Subcutaneous abdominal adipose tissue (tissue), 5 donors: Measurements from ENCODE around the gene UBE2M.
"Not testable (repeated sequence)": the region's sequence is repeated elsewhere in the genome, so short reads cannot be mapped to it uniquely, and the experiment has no call there.

ENCODE experiments used
- H3K27ac ChIP-seq: one replicate; pipeline ENCODE4 v1.7.0; 2013; ENCODE audit warnings: low read depth, mild to moderate bottlenecking, inconsistent platforms, low read length, moderate library complexity
- H3K27me3 ChIP-seq, 5 donors: one replicate each; pipeline ENCODE4 v1.7.0; 2013; ENCODE audit warnings: low read length in 5 of 5, inconsistent platforms in 1 of 5; ENCODE audit not compliant: control insufficient read depth in 5 of 5, insufficient read depth in 4 of 5
- H3K36me3 ChIP-seq, 5 donors: one replicate each; pipeline ENCODE4 v1.7.0; 2013; ENCODE audit warnings: low read length in 5 of 5; ENCODE audit not compliant: control insufficient read depth in 5 of 5, insufficient read depth in 5 of 5
- H3K4me1 ChIP-seq, 5 donors: one replicate each; pipeline ENCODE4 v1.7.0; 2013; ENCODE audit warnings: low read length in 5 of 5, mild to moderate bottlenecking in 3 of 5, moderate library complexity in 1 of 5; ENCODE audit not compliant: control insufficient read depth in 5 of 5, insufficient read depth in 5 of 5
- H3K4me3 ChIP-seq, 5 donors: one replicate each; pipeline ENCODE4 v1.7.0; 2013; ENCODE audit warnings: low read length in 5 of 5, low read depth in 1 of 5
- H3K9ac ChIP-seq, 5 donors: one replicate each; pipeline ENCODE4 v1.7.0; 2013; ENCODE audit warnings: low read length in 5 of 5, mild to moderate bottlenecking in 4 of 5, moderate library complexity in 3 of 5
- H3K9me3 ChIP-seq, 5 donors: one replicate each; pipeline ENCODE4 v1.7.0; 2013; ENCODE audit warnings: low read length in 5 of 5; ENCODE audit not compliant: control insufficient read depth in 5 of 5
- donor health status: healthy.
- donor health status: healthy.
- donor health status: healthy.
- donor health status: healthy.
- donor health status: healthy.

Gene UBE2M

DNA sequence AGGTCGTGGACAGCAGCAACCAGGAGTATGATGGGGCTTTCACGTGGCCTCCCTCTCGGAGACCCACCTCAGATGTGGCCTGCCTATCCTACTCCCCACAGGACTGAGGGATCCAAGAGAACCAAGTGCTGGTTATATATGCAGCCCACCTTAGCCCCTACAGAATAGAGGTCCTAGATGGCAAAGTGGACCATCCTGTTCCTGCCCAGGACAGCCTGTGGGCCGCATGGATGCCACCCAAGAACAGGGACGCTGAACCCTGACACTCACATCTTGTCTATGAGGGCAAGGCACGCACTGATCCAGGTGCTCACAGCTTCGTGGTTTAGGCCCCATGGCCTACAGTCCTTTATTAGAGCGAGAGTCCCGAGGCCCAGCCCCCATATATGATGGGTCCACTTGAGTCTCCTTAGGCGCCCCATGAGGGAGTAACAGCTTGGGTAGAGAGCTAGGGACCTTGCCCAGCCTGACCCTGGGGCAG lies 45.2 kb downstream of the UBE2M start:
- peak overlapping the region in 3 of 5 donors; percentile 12 to 76 (median 15) for H3K9ac ChIP-seq

DNA sequence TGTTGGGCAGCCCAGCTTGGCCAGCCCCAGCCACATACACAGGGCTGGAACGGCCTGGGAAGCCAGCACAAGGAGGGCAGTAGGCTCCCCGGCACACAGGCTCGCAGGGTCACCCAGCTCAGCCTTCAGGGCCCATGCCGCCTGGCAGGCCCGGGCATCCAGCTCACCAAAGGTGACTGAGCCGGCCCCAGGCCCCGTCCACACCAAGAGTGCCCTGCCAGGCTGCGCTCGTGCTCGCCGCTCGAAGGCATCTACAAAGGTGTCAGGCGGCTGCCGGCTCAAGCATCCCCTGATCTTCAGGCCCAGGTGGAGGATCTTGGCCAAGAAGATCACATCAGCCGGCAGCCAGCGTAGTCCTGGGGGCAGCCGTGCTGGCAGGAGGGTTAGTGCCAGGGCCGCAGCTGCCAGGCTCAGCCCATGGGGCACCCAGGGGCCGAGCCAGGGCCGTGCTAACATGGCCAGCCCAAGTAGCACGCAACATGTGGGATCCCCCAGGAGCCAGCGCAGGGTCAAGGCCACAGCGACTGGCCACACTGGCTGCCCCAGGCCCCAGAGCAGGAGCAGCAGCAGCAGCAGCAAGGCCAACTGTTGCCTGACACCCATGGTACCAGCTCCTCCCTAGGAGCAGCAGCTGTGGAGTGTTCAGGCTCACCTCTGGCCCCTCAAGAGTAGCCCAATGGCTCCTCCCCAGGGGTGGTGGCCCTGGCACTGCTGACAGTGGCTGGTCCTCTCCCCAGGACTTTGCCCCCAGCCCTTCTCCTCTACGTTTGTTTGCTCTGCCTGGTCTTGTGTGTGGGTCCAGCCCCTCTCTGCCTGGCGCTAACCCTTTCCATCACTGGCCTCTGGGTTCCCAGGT lies 46.8 kb downstream of the UBE2M start, which contains the start of gene SLC27A5:
SLC27A5 (minus strand) TSS at position 640 of the 856 bp plus-strand sequence; CDS start at position 603, 37 bp downstream.
- Histone ChIP-seq H3K4me3 (no peak within 1 kb of the TSS), H3K27me3 (no peaks in the 10 kb centered on the region), H3K36me3 (peaks cover 0 to 14% (median 12%) of the 10 kb centered on the region in 5 donors), H3K27ac (no peak within 1 kb of the TSS), H3K9ac (peak within 1 kb of the TSS in 1 of 5 donors; percentile 76), H3K4me1 (peaks cover 2 to 28% (median 22%) of the 10 kb centered on the region in 5 donors), H3K9me3 (peaks cover 0 to 5% (median 0%) of the 10 kb centered on the region in 5 donors)

More for the DNA sequence above, 45.2 kb downstream of the UBE2M start:
- no peak overlapping the region for H3K27ac ChIP-seq
- H3K4me1 ChIP-seq = peaks cover 5 to 39% (median 31%) of the 10 kb centered on the region in 5 donors
- H3K27me3 ChIP-seq = no peaks in the 10 kb centered on the region
- H3K4me3 ChIP-seq = no peak overlapping the region
- H3K36me3 ChIP-seq = peaks cover 0 to 25% (median 20%) of the 10 kb centered on the region in 5 donors
- no peaks in the 10 kb centered on the region for H3K9me3 ChIP-seq

DNA sequence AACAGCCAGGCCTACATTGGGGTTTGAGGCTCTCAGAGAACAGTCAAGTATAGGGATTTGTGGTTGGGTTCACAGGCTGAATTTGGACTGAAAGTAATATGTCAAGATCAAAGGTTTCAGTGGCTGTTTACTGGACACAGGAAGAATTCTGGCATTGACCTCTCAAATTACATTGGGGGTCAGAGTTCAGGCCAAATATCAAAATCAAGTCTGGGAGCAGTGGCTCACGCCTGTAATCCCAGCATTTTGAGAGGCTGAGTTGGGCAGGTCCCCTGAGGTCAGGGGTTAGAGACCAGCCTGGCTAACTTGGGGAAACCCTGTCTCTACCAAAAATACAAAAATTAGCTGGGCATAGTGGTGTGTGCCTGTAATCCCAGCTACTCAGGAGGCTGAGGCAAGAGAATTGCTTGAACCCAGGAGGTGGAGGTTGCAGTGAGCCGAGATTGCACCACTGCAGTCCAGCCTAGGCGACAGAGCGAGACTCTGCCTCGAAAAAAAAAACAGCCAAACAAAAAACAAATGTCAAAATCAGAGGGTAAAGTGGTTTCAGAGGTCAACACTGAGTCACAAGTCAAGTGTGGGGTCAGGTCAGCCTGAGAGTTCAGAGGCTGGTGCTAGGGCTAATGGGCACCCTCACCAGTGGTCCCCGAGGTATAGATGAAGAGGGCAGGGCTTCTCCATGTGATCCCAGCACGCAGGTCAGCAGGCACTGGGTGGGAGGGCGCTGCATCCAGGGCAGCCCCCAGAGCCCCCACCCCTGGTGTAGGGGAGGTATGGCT lies 48.1 kb downstream of the UBE2M start:
- Histone ChIP-seq H3K27ac (no peak overlapping the region), H3K4me3 (no peak overlapping the region), H3K27me3 (no peaks in the 10 kb centered on the region), H3K36me3 (peaks cover 0 to 5% (median 0%) of the 10 kb centered on the region in 5 donors), H3K9ac (no peak overlapping the region), H3K4me1 (peaks cover 2 to 17% (median 14%) of the 10 kb centered on the region in 5 donors), H3K9me3 (peaks cover 0 to 5% (median 0%) of the 10 kb centered on the region in 5 donors)

DNA sequence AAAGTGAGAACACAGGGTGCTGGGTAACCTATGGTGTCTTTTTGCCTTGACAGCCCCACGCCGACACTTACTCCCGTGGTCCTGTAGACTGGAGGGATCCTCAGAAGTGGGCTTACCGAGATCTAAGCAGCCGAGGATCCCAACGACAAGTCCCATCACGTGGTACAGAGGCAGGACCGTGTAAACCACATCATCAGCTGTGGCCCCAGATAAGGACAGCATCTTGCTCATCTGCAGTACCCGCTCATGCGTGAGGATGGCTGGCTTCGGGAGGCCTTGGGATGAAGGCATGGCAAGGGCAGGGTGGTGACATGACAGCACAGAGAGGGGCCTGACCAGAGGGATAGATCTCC lies 48.7 kb downstream of the UBE2M start:
- H3K27me3 ChIP-seq = no peaks in the 10 kb centered on the region
- H3K4me3 ChIP-seq = no peak overlapping the region
- peaks cover 0 to 5% (median 0%) of the 10 kb centered on the region in 5 donors for H3K36me3 ChIP-seq
- H3K9me3 ChIP-seq = peaks cover 0 to 5% (median 0%) of the 10 kb centered on the region in 5 donors
- H3K27ac ChIP-seq = no peak overlapping the region
- peaks cover 2 to 15% (median 12%) of the 10 kb centered on the region in 5 donors for H3K4me1 ChIP-seq
- H3K9ac ChIP-seq = peak overlapping the region in 1 of 5 donors; percentile 15

DNA sequence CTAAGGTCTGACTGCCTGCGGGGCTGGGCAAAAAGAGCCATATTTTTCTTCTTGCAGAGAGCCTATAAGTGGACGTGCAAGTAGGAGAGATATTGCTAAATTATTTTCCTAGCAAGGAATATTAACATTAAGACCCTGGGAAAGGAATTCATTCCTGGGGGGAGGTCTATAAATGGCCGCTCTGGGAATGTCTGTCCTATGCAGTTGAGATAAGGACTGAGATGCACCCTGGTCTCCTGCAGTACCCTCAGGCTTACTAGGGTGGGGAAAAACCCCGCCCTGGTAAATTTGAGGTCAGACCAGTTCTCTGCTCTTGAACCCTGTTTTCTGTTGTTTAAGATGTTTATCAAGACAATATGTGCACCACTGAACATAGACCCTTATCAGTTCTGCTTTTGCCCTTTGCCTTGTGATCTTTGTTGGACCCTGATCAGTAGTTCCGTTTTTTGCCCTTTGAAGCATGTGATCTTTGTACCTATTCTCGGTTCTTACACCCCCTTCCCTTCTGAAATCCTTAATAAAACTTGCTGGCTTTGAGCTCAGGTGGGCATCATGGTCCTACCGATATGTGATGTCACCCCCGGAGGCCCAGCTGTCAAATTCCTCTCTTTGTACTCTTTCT lies 50.7 kb downstream of the UBE2M start:
- H3K4me1 ChIP-seq, H3K27ac ChIP-seq, H3K9ac ChIP-seq, H3K4me3 ChIP-seq, H3K9me3 ChIP-seq, H3K27me3 ChIP-seq, H3K36me3 ChIP-seq: not testable (repeated sequence)
